NCI-H446 (cell line): Measurements from ENCODE around the gene SLC25A30.
"Not testable (repeated sequence)": the region's sequence is repeated elsewhere in the genome, so short reads cannot be mapped to it uniquely, and the experiment has no call there.

Source experiments
- DNase-seq, 2 experiments: peaks; one replicate each; lab custom pipeline; 2025; lab: John Stamatoyannopoulos, UW

SLC25A30 gene

GRCh38 chr13:45367358-45367757 lies 50.8 kb downstream of the SLC25A30 start:
- no peak for DNase-seq

GRCh38 chr13:45365558-45365885 lies 52.7 kb downstream of the SLC25A30 start:
- DNase-seq: no peak

GRCh38 chr13:45364876-45365557 lies 53.2 kb downstream of the SLC25A30 start:
- DNase-seq: no peak

- DNase-seq: no peak
These were observed 55.2 kb downstream of the SLC25A30 start for GRCh38 chr13:45362939-45363338.

- DNase-seq: no peak
These were observed 56.5 kb downstream of the SLC25A30 start for GRCh38 chr13:45361596-45362206.

GRCh38 chr13:45356966-45357672 lies 61.1 kb downstream of the SLC25A30 start:
- DNase-seq: no peak

- DNase-seq: no peak
These were observed 64.3 kb downstream of the SLC25A30 start for GRCh38 chr13:45353895-45354294.

- DNase-seq: no peak
These were observed 66.1 kb downstream of the SLC25A30 start for GRCh38 chr13:45352031-45352430.

- no peak for DNase-seq
These were observed 68.0 kb downstream of the SLC25A30 start for GRCh38 chr13:45350152-45350551.

- DNase-seq: no peak
These were observed 68.7 kb downstream of the SLC25A30 start for GRCh38 chr13:45349438-45349837.

- DNase-seq: not testable (repeated sequence)
These were observed 74.1 kb downstream of the SLC25A30 start for GRCh38 chr13:45344064-45344463.
